HL-60 (cell line): Measurements from ENCODE around the gene FAM78A.

Source experiments
- CTCF ChIP-seq: IDR thresholded peaks from one replicate; pipeline ENCODE4 v1.5.1; 2011; ENCODE audit warnings: low read length, control low read depth, inconsistent platforms; ENCODE audit not compliant: insufficient read depth
- GABPA ChIP-seq: IDR thresholded peaks from 2 replicates; pipeline ENCODE4 v1.6.1; 2012; ENCODE audit warnings: low read depth
- POLR2AphosphoS5 ChIP-seq: IDR thresholded peaks from 2 replicates; pipeline ENCODE4 v1.6.1; 2012; ENCODE audit warnings: low read depth
- REST ChIP-seq: IDR thresholded peaks from 2 replicates; pipeline ENCODE4 v1.6.1; 2012; ENCODE audit warnings: low read depth; ENCODE audit not compliant: insufficient replicate concordance
- SPI1 ChIP-seq: IDR thresholded peaks from 2 replicates; pipeline ENCODE4 v1.6.1; 2012; ENCODE audit warnings: low read depth, mild to moderate bottlenecking, borderline replicate concordance

- TF ChIP-seq CTCF (no peak), GABPA (no peak), POLR2AphosphoS5 (no peak), REST (no peak), SPI1 (no peak)
Observed at GRCh38 chr9:131284856-131285255, 8.5 kb upstream of the FAM78A start.
